ENCODE data around the gene NCKAP5L.
"Not testable (repeated sequence)": the region's sequence is repeated elsewhere in the genome, so short reads cannot be mapped to it uniquely, and the experiment has no call there.

The NCKAP5L gene

GRCh38 chr12:49828133-49829091, at the start of gene NCKAP5L:
NCKAP5L (minus strand) TSS chr12:49828413; CDS start chr12:49804044, 24,369 bp downstream.
- DNase-seq: peak; percentile 98

- DNase-seq: no peak
Observed at GRCh38 chr12:49877066-49877465, 48.9 kb upstream of the NCKAP5L start.

GRCh38 chr12:49876070-49876469, 47.9 kb upstream of the NCKAP5L start:
- DNase-seq: no peak

GRCh38 chr12:49875115-49875720, 47.0 kb upstream of the NCKAP5L start:
- DNase-seq: no peak

GRCh38 chr12:49874142-49874897, 46.1 kb upstream of the NCKAP5L start:
- no peak for DNase-seq

GRCh38 chr12:49873361-49873934, 45.2 kb upstream of the NCKAP5L start:
- no peak for DNase-seq

GRCh38 chr12:49872781-49873181, 44.6 kb upstream of the NCKAP5L start:
- peak; percentile 89 for DNase-seq

GRCh38 chr12:49872381-49872780, 44.2 kb upstream of the NCKAP5L start:
- no peak for DNase-seq

- not testable (repeated sequence) for DNase-seq
Observed at GRCh38 chr12:49871811-49872251, 43.6 kb upstream of the NCKAP5L start.

- DNase-seq: no peak
Observed at GRCh38 chr12:49871263-49871561, 43.0 kb upstream of the NCKAP5L start.

- no peak for DNase-seq
Observed at GRCh38 chr12:49870501-49871262, 42.5 kb upstream of the NCKAP5L start.

- no peak for DNase-seq
Observed at GRCh38 chr12:49869816-49870500, 41.7 kb upstream of the NCKAP5L start.

GRCh38 chr12:49868952-49869815, 41.0 kb upstream of the NCKAP5L start:
- DNase-seq: peak; percentile 92

- no peak for DNase-seq
Observed at GRCh38 chr12:49868449-49868848, 40.2 kb upstream of the NCKAP5L start.

GRCh38 chr12:49867570-49868341, 39.5 kb upstream of the NCKAP5L start:
- peak; percentile 19 for DNase-seq

GRCh38 chr12:49866859-49867569, 38.8 kb upstream of the NCKAP5L start:
- DNase-seq: peak; percentile 83

GRCh38 chr12:49865782-49866135, 37.5 kb upstream of the NCKAP5L start:
- no peak for DNase-seq

- no peak for DNase-seq
Observed at GRCh38 chr12:49865109-49865781, 37.0 kb upstream of the NCKAP5L start.

GRCh38 chr12:49864798-49865090, 36.5 kb upstream of the NCKAP5L start:
- DNase-seq: no peak

Measured in hematopoietic multipotent progenitor cell treated with erythropoietin and hydrocortisone succinate and interleukin-3 and kit ligand, for 6 days (in vitro differentiated cells).